ENCODE data around the gene AGAP6.
"Not testable (repeated sequence)": the region's sequence is repeated elsewhere in the genome, so short reads cannot be mapped to it uniquely, and the experiment has no call there.

AGAP6 gene

DNA sequence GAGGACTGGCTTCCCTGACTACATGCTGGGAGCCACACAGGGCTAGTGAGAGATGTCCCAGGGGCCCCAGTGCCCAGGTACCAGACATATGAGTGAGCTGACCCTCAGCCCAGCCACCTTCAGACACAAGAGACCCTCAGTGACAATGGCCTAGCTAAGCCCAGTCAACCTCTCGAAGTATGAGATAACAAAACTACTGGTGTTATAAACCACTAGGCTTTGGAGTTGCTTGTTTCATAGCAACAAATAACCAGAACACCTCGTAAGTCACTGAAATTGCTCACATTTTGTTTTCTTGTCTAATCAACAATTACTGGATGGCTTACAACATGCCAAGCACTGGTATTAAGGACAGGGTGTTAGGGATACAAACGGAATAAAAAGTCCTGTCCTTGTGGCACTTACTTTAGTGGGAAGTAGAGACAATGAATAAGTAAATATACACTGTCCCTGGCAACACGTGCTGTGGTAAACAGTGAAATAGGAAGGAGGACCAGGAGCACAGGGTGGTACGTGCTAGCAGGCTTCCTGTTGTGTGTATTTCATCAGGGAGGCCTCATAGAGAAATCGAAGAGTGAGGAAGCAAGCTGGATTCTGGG, 64.7 kb downstream of the AGAP6 start:
- not testable (repeated sequence) for H3K4me3 ChIP-seq (ENCODE audit: low read length); DNase-seq (ENCODE audit: low read depth)

DNA sequence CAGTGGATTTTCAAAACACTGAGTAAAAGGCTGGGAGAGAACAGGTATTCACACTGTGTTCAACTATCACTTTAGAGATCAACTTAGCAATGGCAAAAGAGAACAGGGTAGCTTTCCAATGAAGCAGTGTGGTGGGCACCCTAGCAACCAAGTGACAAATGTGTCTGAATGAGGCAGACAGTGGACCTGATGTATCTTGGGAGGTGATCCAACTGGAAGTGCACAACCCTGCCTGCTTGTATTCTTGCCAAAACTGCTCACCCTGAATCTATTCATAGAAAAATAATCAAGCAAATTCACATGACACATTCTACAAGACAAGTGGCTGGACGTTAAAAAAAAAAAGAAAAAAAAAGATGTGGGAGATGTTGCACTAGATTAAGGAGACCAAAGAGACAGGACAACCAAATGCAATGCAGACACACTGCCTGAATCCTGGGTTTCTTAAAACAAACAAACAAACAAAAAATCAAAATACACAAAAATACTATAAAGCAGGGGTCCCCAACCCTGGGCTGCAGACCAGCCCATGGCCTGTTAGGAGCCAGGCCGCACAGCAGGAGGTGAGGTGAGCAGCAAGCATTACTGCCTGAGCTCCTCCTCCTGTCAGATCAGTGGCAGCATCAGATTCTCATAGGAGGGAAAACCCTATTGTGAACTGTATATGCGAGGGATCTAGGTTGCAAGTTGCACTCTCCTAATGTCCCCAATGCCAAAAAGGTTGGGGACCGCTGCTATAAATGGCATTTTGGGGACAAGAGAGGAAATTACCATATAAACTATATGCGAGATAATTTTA, 67.5 kb downstream of the AGAP6 start:
- not testable (repeated sequence) for DNase-seq (ENCODE audit: low read depth); H3K4me3 ChIP-seq (ENCODE audit: low read length)

GRCh38 chr10:50056654-50057053, 68.4 kb downstream of the AGAP6 start:
- not testable (repeated sequence) for H3K4me3 ChIP-seq (ENCODE audit: low read length); DNase-seq (ENCODE audit: low read depth)

GRCh38 chr10:50058727-50059126, 70.5 kb downstream of the AGAP6 start:
- not testable (repeated sequence) for DNase-seq (ENCODE audit: low read depth); H3K4me3 ChIP-seq (ENCODE audit: low read length)

DNA sequence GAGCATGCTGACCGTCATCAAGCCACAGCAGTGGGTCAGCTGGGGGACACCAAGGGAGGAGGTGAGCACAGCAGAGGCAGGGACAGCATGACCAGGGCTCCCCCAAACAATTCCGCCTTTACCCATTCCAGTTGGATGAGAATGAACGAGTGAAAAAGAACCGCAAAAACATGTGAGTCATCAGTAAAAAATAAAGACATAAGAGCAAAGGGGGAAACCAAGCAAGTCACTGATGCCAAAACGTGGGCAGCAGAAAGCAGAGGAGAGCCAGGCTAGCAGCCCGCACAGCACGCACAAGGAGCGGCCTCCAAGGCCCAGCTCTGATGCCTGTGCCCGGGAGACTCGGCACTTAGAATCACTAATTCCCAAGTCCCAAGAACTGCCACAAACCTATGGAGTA, 71.7 kb downstream of the AGAP6 start:
- not testable (repeated sequence) for DNase-seq (ENCODE audit: low read depth); H3K4me3 ChIP-seq (ENCODE audit: low read length)
